ENCODE data around the gene SH3D19. TPM values are rescaled to one million over a fixed set of nuclear protein-coding genes. Genes with fewer than 3 reads are reported as not detected.

The SH3D19 gene
- total RNA-seq, 6 donors from 2014 or later, result 91.2 to 225 (median 103) TPM

DNA sequence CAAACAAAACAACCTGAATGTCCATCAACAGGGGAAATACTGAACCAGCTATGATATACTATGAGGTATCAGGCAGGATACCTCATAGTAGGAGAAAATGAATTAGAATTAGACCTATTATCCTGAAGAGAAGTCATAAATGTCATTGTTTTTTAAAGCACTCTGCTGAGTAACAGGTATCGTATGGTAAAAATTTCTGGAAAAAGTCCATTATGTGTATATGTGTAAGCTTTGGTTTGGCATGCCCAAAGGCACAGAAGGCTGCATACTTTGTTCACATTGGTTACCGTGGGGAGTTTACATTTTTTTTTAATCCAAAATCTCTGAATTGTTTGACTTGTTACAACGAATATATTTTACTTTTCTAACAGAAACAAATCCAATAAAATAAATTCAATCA, 155.5 kb downstream of the SH3D19 start:
- 68 to 78% methylated on average over 3 of the region's 3 CpGs for WGBS, 2 donors
- no peak overlapping the region for H3K4me3 ChIP-seq
- H3K4me1 ChIP-seq, result peaks cover 18 to 50% (median 25%) of the 10 kb centered on the region in 4 donors

DNA sequence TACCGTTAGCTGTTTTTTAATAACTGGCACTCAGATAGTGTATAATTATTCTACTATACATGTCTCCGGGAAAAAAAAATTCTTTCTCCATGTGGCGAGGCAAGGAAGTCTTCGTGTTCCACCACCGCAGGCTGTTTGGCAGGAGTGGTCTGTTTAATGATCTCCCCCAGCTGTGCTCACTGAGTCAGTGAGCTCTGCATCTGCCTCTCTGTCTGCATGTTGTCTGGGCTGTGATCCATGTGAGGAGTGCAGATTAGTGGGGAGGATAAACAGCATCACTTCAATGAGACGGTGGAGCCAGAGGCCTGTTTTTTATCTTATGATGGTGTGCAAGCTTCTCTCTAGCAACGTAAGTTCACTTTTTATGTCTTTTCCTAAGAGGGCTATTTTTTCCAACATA, 156.2 kb downstream of the SH3D19 start:
- 58 to 61% methylated on average over 7 of the region's 7 CpGs for WGBS, 2 donors
- Histone ChIP-seq H3K27ac (peak overlapping the region; percentile 1 to 71 (median 29)), H3K4me1 (peaks cover 18 to 46% (median 24%) of the 10 kb centered on the region in 4 donors), H3K36me3 (peaks cover 0 to 26% (median under 1%) of the 10 kb centered on the region in 4 donors), H3K27me3 (no peaks in the 10 kb centered on the region), H3K9me3 (no peaks in the 10 kb centered on the region), H3K4me3 (no peak overlapping the region)
- DNase-seq (peak in 1 of 2 donors; percentile 37), ATAC-seq (ENCODE audit: low FRiP score in 2 of 2) (peak; percentile 78 to 96)
- no peak for TF ChIP-seq POLR2A (IDR thresholded peaks at IDR 0.05)
- TF ChIP-seq POLR2AphosphoS5 (IDR thresholded peaks at IDR 0.05), result peak; percentile 66 to 77

More for the DNA sequence above, 155.5 kb downstream of the SH3D19 start:
- no peak for DNase-seq
- H3K36me3 ChIP-seq, result peaks cover 0 to 31% (median 6%) of the 10 kb centered on the region in 4 donors
- H3K27ac ChIP-seq, result peak overlapping the region in 3 of 4 donors; percentile 1 to 69 (median 21)
- no peaks in the 10 kb centered on the region for H3K27me3 ChIP-seq
- no peak for ATAC-seq (ENCODE audit: low FRiP score in 2 of 2)
- TF ChIP-seq, protein P1, sequence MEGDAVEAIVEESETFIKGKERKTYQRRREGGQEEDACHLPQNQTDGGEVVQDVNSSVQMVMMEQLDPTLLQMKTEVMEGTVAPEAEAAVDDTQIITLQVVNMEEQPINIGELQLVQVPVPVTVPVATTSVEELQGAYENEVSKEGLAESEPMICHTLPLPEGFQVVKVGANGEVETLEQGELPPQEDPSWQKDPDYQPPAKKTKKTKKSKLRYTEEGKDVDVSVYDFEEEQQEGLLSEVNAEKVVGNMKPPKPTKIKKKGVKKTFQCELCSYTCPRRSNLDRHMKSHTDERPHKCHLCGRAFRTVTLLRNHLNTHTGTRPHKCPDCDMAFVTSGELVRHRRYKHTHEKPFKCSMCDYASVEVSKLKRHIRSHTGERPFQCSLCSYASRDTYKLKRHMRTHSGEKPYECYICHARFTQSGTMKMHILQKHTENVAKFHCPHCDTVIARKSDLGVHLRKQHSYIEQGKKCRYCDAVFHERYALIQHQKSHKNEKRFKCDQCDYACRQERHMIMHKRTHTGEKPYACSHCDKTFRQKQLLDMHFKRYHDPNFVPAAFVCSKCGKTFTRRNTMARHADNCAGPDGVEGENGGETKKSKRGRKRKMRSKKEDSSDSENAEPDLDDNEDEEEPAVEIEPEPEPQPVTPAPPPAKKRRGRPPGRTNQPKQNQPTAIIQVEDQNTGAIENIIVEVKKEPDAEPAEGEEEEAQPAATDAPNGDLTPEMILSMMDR (IDR thresholded peaks at IDR 0.05), result no peak
- TF ChIP-seq EP300 (IDR thresholded peaks at IDR 0.05) (no peak), POLR2AphosphoS5 (IDR thresholded peaks at IDR 0.05) (no peak), POLR2A (IDR thresholded peaks at IDR 0.05) (no peak)
- H3K9me3 ChIP-seq, result no peaks in the 10 kb centered on the region

DNA sequence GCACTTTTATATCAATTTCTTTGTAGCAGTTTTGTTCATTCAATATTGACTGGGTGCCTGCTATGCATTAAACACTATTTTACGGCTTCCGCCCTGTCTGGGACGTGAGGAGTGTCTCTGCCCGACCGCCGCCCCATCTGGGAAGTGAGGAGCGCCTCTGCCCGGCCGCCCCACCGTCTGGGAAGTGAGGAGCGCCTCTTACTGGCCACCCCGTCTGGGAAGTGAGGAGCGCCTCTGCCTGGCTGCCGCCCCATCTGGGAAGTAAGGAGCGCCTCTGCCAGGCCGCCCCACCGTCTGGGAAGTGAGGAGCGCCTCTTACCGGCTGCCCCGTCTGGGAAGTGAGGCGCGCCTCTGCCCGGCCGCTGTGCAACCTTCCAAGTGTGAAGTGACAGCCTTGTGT, 157.8 kb downstream of the SH3D19 start:
- Histone ChIP-seq H3K4me1 (peaks cover 16 to 37% (median 24%) of the 10 kb centered on the region in 4 donors), H3K4me3 (no peak overlapping the region), H3K27ac (peak overlapping the region in 2 of 4 donors; percentile 28 to 71), H3K27me3 (no peaks in the 10 kb centered on the region), H3K36me3 (peaks cover 0 to 32% (median 0%) of the 10 kb centered on the region in 4 donors), H3K9me3 (no peaks in the 10 kb centered on the region)
- WGBS, 2 donors, result 92 to 97% methylated on average over 24 of the region's 24 CpGs
- DNase-seq, result peak in 1 of 2 donors; percentile 72
- no peak for TF ChIP-seq POLR2AphosphoS5 (IDR thresholded peaks at IDR 0.05)
- no peak for TF ChIP-seq EP300 (IDR thresholded peaks at IDR 0.05)
- no peak for TF ChIP-seq POLR2A (IDR thresholded peaks at IDR 0.05)
- TF ChIP-seq, protein P1 (IDR thresholded peaks at IDR 0.05), result no peak
- no peak for ATAC-seq (ENCODE audit: low FRiP score in 2 of 2)

DNA sequence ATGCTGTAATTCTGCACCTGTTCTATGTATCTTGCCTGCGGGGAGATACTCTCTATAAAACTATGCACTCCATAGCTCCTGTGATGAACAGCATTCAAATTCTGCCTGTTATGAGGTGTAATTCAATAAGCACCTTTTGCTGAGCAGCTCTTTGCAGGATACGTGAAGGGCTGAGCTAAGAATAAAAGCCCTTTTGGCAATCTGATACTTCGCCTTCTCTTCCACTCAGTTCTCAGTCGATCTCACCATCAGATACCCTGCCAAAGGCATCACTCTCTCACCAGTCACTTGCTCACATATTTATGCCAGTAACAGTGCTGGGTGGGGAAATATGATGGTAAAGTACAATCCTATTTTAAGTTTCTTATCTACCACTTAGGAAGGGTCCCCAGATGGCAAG, 158.8 kb downstream of the SH3D19 start:
- TF ChIP-seq EP300 (IDR thresholded peaks at IDR 0.05), result no peak
- no peak for TF ChIP-seq POLR2A (IDR thresholded peaks at IDR 0.05)
- TF ChIP-seq POLR2AphosphoS5 (IDR thresholded peaks at IDR 0.05), result no peak
- TF ChIP-seq, protein P1 (IDR thresholded peaks at IDR 0.05), result no peak
- peaks cover 16 to 37% (median 22%) of the 10 kb centered on the region in 4 donors for H3K4me1 ChIP-seq
- H3K9me3 ChIP-seq, result no peaks in the 10 kb centered on the region
- H3K4me3 ChIP-seq, result no peak overlapping the region
- no peaks in the 10 kb centered on the region for H3K27me3 ChIP-seq
- H3K27ac ChIP-seq, result peak overlapping the region in 3 of 4 donors; percentile 39 to 71 (median 71)
- ATAC-seq (ENCODE audit: low FRiP score in 2 of 2) (no peak), DNase-seq (no peak)
- WGBS, 2 donors, result 75 to 80% methylated on average over 4 of the region's 4 CpGs
- H3K36me3 ChIP-seq, result peaks cover 0 to 30% (median 2%) of the 10 kb centered on the region in 4 donors

DNA sequence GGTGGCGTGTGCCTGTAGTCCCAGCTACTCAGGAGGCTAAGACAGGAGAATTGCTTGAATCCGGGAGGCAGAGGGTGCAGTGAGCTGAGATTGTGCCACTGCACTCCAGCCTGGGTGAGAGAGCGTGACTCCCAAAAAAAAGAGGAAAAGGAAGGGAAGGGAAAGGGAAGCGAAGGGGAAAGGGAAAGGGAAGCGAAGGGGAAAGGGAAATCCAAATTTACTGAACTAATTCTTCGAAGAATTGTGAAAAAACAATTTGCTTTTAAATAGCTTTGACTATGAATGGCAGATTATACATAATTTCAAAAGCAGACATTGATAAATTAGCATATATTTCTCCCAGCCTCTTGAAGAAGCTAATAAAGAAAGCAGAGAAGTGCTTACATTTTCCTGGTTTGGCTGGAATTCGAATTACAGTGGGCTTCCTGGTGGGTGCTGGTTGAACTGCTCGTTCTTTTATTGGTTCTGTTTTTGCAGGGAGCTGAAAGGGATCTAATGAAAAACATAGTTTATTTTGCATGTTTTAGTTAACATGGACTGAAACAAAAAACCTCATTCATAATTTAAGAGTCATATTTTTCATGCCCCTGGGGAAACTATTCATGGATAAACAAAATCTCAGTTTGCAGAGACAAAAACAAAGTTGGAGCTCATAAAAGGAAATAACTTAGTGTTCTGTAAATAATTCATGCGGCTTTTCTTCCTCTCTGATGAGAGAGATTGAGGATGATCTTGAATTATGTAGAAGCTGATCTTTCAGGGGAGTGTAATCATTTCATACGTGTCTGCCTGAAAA, 160.0 kb downstream of the SH3D19 start:
- no peak for DNase-seq
- H3K27ac ChIP-seq, result peak overlapping the region; percentile 10 to 71 (median 56)
- no peak for ATAC-seq (ENCODE audit: low FRiP score in 2 of 2)
- WGBS, 2 donors, result 64 to 66% methylated on average over 10 of the region's 10 CpGs
- H3K36me3 ChIP-seq, result peaks cover 0 to 31% (median 2%) of the 10 kb centered on the region in 4 donors
- H3K4me3 ChIP-seq, result no peak overlapping the region
- TF ChIP-seq POLR2A (IDR thresholded peaks at IDR 0.05), result no peak
- H3K9me3 ChIP-seq, result no peaks in the 10 kb centered on the region
- no peaks in the 10 kb centered on the region for H3K27me3 ChIP-seq
- peaks cover 12 to 26% (median 19%) of the 10 kb centered on the region in 4 donors for H3K4me1 ChIP-seq
